HEK293 (cell line): ENCODE results near the gene SLAMF1.

Source experiments
- BCL11A ChIP-seq: fragments of 450-650 bp; formaldehyde crosslinking; IDR thresholded peaks from 2 replicates; pipeline ENCODE4 v1.5.1; 2016; ENCODE audit warnings: low read depth, missing biosample characterization, missing genetic modification characterization
- CTCF ChIP-seq: fragments of 450-650 bp; formaldehyde crosslinking; IDR thresholded peaks from 2 replicates; pipeline ENCODE4 v1.5.1; 2016; ENCODE audit warnings: missing biosample characterization, missing genetic modification characterization
- ZBTB17 ChIP-seq: fragments of 450-650 bp; formaldehyde crosslinking; IDR thresholded peaks from 2 replicates; pipeline ENCODE4 v1.5.1; 2016; ENCODE audit warnings: missing biosample characterization, missing genetic modification characterization
- ZNF398 ChIP-seq: fragments of 450-650 bp; formaldehyde crosslinking; IDR thresholded peaks from 2 replicates; pipeline ENCODE4 v1.5.1; 2017; ENCODE audit warnings: missing biosample characterization, missing genetic modification characterization

- TF ChIP-seq ZNF398, result no peak
- no peak for TF ChIP-seq ZBTB17
- no peak for TF ChIP-seq CTCF
- TF ChIP-seq BCL11A (tag by site-specific recombination), result no peak
These were observed 40.2 kb downstream of the SLAMF1 start for GRCh38 chr1:160606611-160607010.
